RWPE2 (cell line): ENCODE measurements around the gene PIGX.

Experiments used
- ATAC-seq: fragments of 200-7000 bp; cut with Tn5 transposase; 3 replicates; pipeline ENCODE4 v1.9.1; 2021; ENCODE audit warnings: low read depth
- DNase-seq: peaks from one replicate; pipeline ENCODE4 v3.0.0-alpha.2; 2020; ENCODE audit warnings: low spot score
- H3K27ac ChIP-seq: fragments of 450-650 bp; 2 replicates; pipeline ENCODE4 v1.5.1; 2017; ENCODE audit warnings: mild to moderate bottlenecking; ENCODE audit not compliant: poor library complexity, severe bottlenecking
- H3K27me3 ChIP-seq: fragments of 250-450 bp; sonication (Bioruptor Pico); 2 replicates; pipeline ENCODE4 v1.5.1; 2021; ENCODE audit warnings: mild to moderate bottlenecking, moderate library complexity; ENCODE audit not compliant: insufficient read depth, poor library complexity, severe bottlenecking
- H3K36me3 ChIP-seq: fragments of 250-450 bp; sonication (Bioruptor Pico); 2 replicates; pipeline ENCODE4 v1.5.1; 2020; ENCODE audit warnings: low read depth, mild to moderate bottlenecking, moderate library complexity
- H3K4me1 ChIP-seq: fragments of 250-450 bp; sonication (Bioruptor Pico); 2 replicates; pipeline ENCODE4 v1.5.1; 2021; ENCODE audit warnings: mild to moderate bottlenecking, moderate library complexity; ENCODE audit not compliant: insufficient read depth, poor library complexity, severe bottlenecking
- H3K4me3 ChIP-seq: fragments of 250-450 bp; sonication (Bioruptor Pico); 2 replicates; pipeline ENCODE4 v1.5.1; 2021; ENCODE audit warnings: mild to moderate bottlenecking, moderate library complexity; ENCODE audit not compliant: severe bottlenecking
- H3K9me3 ChIP-seq: fragments of 250-450 bp; sonication (Bioruptor Pico); 2 replicates; pipeline ENCODE4 v1.5.1; 2021; ENCODE audit warnings: mild to moderate bottlenecking, moderate library complexity; ENCODE audit not compliant: severe bottlenecking
- CTCF ChIP-seq: fragments of 450-650 bp; IDR thresholded peaks from one replicate; pipeline ENCODE4 v1.5.1; 2017; ENCODE audit warnings: mild to moderate bottlenecking, moderate library complexity; ENCODE audit not compliant: poor library complexity, severe bottlenecking

The PIGX gene

GRCh38 chr3:196686436-196686835 lies 25.7 kb upstream of the PIGX start:
- Histone ChIP-seq H3K36me3 (no peaks in the 10 kb centered on the region), H3K9me3 (no peaks in the 10 kb centered on the region), H3K4me3 (no peak overlapping the region), H3K27ac (no peak overlapping the region), H3K4me1 (peaks cover 9% of the 10 kb centered on the region), H3K27me3 (no peaks in the 10 kb centered on the region)
- DNase-seq = no peak
- ATAC-seq = no peak
- TF ChIP-seq CTCF = no peak

GRCh38 chr3:196688349-196688748 lies 23.8 kb upstream of the PIGX start:
- ATAC-seq (peak; percentile 71), DNase-seq (no peak)
- H3K27ac ChIP-seq = peak overlapping the region; percentile 2
- H3K36me3 ChIP-seq = no peaks in the 10 kb centered on the region
- no peaks in the 10 kb centered on the region for H3K9me3 ChIP-seq
- no peaks in the 10 kb centered on the region for H3K27me3 ChIP-seq
- peaks cover 9% of the 10 kb centered on the region for H3K4me1 ChIP-seq
- H3K4me3 ChIP-seq = no peak overlapping the region
- no peak for TF ChIP-seq CTCF

- ATAC-seq (no peak), DNase-seq (no peak)
- peaks cover 9% of the 10 kb centered on the region for H3K4me1 ChIP-seq
- no peaks in the 10 kb centered on the region for H3K9me3 ChIP-seq
- H3K4me3 ChIP-seq = no peak overlapping the region
- H3K27ac ChIP-seq = no peak overlapping the region
- TF ChIP-seq CTCF = no peak
- no peaks in the 10 kb centered on the region for H3K36me3 ChIP-seq
- no peaks in the 10 kb centered on the region for H3K27me3 ChIP-seq
These were observed 22.1 kb upstream of the PIGX start for GRCh38 chr3:196689941-196690660.

- peaks cover 9% of the 10 kb centered on the region for H3K4me1 ChIP-seq
- DNase-seq = no peak
- no peak for ATAC-seq
- H3K4me3 ChIP-seq = no peak overlapping the region
- TF ChIP-seq CTCF = no peak
- H3K36me3 ChIP-seq = no peaks in the 10 kb centered on the region
- no peak overlapping the region for H3K27ac ChIP-seq
- H3K9me3 ChIP-seq = no peaks in the 10 kb centered on the region
- H3K27me3 ChIP-seq = no peaks in the 10 kb centered on the region
These were observed 20.8 kb upstream of the PIGX start for GRCh38 chr3:196691386-196691785.

GRCh38 chr3:196694202-196694638 lies 18.0 kb upstream of the PIGX start:
- no peak overlapping the region for H3K27ac ChIP-seq
- no peaks in the 10 kb centered on the region for H3K36me3 ChIP-seq
- no peaks in the 10 kb centered on the region for H3K4me1 ChIP-seq
- H3K4me3 ChIP-seq = no peak overlapping the region
- no peaks in the 10 kb centered on the region for H3K27me3 ChIP-seq
- DNase-seq (no peak), ATAC-seq (peak; percentile 48; the same call in 2 of the 3 replicates)
- no peaks in the 10 kb centered on the region for H3K9me3 ChIP-seq
- no peak for TF ChIP-seq CTCF
